ENCODE measurements around the gene GBA2. TPM values are rescaled to one million over a fixed set of nuclear protein-coding genes. Genes with fewer than 3 reads are reported as not detected.

The GBA2 gene
- total RNA-seq, 1 donor from 2014 or later: 102 TPM

DNA sequence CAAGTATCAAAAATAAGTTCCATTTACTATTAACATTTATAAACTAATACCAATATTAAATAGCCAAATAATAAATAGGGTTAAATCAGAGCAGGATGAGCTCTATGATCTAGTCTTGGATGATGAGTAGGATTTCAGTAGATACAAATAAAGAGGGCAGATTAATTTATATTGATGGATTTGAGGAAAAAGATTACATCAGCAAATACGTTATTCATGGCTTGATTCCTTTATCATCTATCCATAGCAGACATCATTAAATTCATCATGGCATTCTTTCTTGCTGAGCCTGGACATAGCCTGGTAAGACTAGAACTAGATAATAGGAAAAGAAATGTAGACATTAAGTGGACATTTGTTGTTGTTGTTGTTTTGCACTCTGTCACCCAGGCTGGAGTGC is 18.4 kb upstream of the GBA2 start:
- no peak for DNase-seq (ENCODE audit: extremely low read depth, low read depth, low spot score)

DNA sequence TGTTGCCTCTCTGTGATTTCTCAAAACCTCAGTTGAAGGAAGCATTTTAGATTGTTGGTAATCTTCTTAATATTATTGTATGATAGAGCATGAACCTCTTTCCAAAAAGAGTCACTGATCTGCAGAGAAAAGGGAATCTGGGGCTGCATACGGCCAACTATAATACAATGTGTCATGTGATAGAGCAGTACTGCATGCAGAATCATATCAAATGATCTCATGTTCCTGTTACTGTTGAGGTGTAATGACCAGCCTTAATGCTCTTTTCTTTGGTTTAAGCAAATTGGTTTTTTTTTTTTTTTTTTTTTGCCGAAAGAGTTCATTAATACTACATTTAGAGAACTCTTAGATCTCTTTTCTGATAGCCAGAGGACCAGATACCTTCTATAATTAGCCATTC is 18.0 kb upstream of the GBA2 start:
- DNase-seq (ENCODE audit: extremely low read depth, low read depth, low spot score): no peak

GRCh38 chr9:35763803-35764202 is 14.8 kb upstream of the GBA2 start:
- no peak for DNase-seq (ENCODE audit: extremely low read depth, low read depth, low spot score)

GRCh38 chr9:35763181-35763580 is 14.2 kb upstream of the GBA2 start:
- no peak for DNase-seq (ENCODE audit: extremely low read depth, low read depth, low spot score)

DNA sequence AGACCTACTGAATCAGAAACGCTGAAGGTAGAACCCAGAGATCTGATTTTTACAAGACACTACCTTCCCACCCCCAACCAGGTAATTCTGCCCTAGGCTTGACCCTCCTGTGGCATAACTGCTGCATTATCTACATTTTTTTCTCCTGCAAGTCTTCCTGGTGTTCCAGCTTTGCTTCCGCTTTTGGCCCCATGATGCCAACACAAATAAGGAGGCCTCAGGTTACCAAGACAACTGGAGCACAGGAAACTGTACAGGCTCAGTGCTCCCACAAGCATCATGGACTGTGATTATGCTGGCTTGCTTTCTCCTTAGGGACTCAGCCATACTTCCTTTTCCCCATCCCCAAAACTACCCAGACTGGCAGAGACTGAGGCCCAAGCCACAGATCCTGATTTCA is 11.6 kb upstream of the GBA2 start:
- DNase-seq (ENCODE audit: extremely low read depth, low read depth, low spot score): peak; percentile 90

GRCh38 chr9:35759795-35760194 is 10.8 kb upstream of the GBA2 start:
- no peak for DNase-seq (ENCODE audit: extremely low read depth, low read depth, low spot score)

DNA sequence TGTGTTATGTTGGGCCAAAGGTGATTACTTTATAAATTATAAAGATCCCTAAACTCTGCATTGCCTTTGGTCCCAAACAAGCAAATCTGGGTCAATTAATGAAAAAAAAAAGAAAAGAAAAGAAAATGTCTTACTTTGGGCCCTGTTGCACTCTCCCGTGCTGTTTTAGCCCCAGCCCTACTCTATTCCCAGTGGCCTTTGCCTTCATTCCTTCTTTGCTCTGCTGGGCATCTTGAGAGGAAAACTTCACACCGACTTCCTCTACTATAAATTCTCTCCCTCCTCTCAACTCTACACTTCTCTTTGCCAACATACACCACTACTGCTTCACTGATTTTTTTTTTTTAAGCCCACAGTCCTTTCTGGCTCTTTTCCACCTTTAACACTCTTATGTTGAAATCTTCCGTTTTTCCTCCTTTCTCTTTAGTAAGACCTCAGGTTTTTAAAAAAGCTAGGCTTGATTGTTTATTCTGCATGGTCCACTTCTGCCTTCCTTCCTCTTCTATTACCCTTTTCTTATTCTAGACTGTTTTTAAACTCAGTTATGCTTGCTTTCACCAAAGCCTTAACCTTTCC is 9.5 kb upstream of the GBA2 start:
- no peak for DNase-seq (ENCODE audit: extremely low read depth, low read depth, low spot score)

DNA sequence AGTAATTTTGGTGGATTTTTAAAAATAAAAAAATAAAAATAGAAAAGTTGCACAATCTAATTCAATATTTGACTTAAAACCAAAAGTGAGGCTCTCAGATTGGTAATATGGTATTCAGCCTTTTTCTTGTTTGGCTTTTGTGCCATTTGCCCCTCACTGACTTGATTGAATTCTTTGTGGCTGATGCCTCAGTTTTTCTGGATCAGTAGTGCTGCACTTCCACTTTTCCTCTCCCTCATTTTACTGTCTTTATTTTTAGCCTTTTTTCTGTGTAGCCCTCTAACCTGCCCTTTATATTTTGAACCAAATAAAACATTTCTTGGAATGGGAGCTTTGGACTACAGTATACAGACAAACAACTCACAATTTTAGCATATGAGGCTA is 8.9 kb upstream of the GBA2 start:
- DNase-seq (ENCODE audit: extremely low read depth, low read depth, low spot score): no peak

DNA sequence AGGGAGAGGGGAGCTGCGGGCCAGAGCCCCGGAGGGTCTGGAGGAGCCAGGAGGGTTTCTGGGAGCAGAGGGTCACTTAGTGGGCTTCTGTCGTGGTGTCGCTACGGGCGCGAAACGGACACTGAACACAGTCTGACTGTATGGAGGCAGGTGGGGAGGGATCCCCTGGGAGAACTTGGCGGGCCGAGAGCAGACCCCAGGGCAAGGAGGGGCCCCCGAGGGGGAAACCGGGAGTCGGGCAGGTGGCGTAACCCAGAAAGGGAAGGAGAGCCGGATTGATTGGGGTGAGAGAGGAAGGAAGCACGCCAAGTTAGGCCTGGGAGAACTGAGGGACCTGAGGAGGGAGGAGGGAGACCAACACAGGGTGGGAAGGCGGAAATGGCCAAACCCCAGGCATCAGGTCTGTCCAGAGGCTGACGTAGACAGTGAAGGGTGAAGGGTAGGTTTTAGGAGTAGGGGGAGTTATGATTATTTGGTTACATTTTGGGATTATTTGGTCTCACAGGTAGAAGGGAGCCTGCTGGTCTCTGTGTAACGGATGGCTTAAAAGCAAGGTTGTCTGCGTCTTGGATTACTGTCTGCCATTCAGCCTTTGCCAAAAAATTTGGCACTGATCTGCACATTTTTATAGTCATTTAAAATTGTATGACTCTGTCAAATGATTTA is 8.3 kb upstream of the GBA2 start:
- no peak for DNase-seq (ENCODE audit: extremely low read depth, low read depth, low spot score)

DNA sequence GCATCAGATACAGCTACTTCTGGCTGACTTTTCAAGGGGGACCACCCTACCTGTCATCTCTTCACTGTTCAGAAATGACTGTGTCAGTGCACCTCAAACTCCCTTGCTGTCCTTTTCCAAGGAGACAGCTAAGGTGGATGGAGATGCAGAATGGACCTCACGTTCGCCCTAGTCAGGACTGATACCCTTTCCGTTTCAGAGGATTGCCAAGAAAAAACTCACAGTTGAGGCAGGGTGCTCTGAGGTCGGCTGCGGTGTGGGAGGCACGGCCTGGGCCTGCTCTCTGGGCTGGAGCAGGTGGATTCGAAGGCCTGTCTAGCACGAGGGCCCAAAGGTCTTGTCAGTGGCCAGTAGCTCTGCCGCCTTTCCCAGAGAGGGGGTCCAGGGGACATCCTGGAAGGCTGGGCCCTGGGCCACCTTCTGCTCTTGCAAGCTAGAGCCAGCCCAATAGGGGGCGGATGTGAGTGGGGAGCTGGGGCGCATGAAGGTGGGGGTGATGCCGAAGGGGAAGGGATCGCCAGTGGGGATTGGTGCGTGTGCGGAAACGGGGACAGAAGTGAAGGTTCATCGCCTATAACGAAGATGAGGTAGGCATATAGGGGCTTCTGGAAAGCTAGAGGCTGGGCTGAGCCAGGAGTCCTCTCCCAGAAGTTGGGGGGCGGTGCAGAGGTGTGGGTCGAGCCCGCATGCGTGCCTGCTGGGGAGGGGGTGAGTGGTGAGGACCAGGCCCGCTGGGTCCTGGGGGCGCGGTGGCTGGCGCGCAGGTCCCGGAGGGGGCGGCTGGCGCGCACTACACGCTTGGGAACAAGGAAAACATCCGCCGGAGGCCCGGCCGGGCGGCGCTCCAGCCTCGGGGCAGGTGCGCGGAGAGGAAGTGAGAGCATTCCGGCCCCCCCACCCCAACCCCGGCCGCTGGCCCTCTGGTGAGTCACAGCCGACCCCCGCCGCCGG is 7.5 kb upstream of the GBA2 start:
- no peak for DNase-seq (ENCODE audit: extremely low read depth, low read depth, low spot score)

DNA sequence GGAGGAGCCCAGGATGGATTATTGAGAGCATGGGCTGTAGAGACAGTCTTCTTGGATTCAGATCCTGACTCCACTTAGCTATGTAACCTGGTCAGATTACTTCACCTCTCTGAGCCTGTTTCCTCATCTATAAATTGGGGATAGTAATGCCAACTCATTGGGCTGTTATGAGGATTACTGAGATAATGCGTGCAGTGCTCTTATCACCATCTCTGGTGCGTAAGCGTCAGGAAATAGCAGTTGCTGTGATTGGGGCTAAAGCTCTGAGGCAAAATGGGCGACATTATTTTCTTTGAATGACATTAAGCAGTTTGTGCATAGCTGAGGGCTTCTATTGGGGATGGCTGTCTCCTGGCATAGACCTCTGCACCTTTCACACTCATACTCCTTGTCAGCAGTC is 6.0 kb upstream of the GBA2 start:
- DNase-seq (ENCODE audit: extremely low read depth, low read depth, low spot score): no peak

DNA sequence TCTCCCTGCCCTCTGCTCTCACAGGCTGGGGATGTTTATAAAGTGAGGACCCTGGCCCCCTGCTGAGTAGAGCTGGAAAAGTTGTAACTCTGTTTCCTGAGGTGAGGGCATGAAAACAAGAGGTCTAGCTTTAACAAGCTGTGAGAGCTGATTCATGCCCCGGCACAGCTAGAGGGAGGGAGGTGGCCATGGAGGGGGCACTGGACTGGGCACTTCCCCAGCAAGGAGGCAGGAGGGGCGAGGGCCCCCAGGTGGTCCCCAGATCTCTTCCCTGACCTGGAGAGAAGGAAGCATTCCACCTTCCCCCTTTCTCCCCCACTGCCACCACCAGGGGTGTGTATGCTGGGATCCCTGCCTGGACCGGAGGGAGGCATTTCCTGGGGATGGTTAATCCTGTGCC is 5.2 kb upstream of the GBA2 start, which contains the start of gene MSMP:
Gene MSMP, minus strand, starts transcription at position 13 of the 400 bp plus-strand sequence. CDS start 147 bp downstream, outside the sequence.
- no peak for DNase-seq (ENCODE audit: extremely low read depth, low read depth, low spot score)

DNA sequence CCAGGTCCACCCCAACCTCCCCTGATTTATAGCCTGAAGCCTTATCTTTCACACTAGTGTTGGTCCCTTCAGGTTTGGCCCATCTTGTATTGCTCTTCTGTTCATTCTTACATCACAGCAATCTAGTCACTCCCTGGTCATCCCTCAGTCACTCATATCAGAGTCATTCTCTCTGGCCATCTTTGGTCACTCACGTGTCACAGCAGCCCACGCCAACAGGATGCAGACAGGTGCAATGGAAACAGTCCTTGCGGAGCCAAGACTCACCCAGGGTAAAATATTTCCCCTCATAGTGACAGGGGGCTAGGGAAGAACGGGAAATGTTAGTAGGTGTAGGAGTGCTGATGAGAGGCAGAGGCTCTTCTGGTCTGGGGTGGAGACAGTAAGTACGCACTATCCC is 4.4 kb upstream of the GBA2 start:
- DNase-seq (ENCODE audit: extremely low read depth, low read depth, low spot score): no peak

GRCh38 chr9:35750256-35750531 is 1.2 kb upstream of the GBA2 start:
- no peak for DNase-seq (ENCODE audit: extremely low read depth, low read depth, low spot score)

DNA sequence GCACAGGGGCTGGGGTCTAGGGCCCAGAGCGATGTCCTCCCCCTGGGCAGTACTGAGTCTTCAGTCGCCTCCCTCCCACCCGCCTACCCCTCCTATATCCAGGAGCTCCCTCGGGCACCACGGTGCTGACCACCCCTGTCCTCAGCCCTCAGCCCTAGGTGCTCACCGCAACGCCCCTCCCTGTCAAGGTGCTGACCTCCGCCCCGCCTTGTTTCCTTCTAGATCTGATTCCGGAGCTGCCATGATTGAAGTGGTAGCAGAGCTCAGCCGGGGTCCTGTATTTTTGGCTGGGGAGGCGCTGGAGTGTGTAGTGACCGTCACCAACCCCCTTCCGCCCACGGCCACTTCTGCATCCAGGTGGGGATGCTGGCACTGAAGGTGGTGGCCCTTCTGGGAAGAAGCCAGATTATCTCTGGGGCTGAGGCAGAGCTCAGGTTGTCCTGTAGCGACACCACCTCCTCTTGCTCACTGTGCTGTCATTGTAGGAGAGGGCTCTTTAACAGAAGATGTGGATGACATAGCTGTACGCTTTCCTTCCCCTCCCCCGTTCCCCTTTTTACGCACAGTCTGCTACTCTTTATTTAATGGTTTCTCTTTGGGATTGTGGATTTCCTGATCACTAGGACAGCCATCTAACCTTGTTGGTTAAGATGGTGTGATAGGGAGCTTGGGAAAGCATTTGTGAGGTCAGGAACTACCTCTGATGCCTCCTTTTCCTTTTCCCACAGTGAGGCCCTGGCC is 657 bp upstream of the GBA2 start:
- DNase-seq (ENCODE audit: extremely low read depth, low read depth, low spot score): no peak

- DNase-seq (ENCODE audit: extremely low read depth, low read depth, low spot score): no peak
Measured at GRCh38 chr9:35748242-35748857, 678 bp downstream of the GBA2 start.

- no peak for DNase-seq (ENCODE audit: extremely low read depth, low read depth, low spot score)
Measured at GRCh38 chr9:35746583-35746982, 2.4 kb downstream of the GBA2 start.

GRCh38 chr9:35745569-35745968 is 3.5 kb downstream of the GBA2 start:
- DNase-seq (ENCODE audit: extremely low read depth, low read depth, low spot score): no peak

DNA sequence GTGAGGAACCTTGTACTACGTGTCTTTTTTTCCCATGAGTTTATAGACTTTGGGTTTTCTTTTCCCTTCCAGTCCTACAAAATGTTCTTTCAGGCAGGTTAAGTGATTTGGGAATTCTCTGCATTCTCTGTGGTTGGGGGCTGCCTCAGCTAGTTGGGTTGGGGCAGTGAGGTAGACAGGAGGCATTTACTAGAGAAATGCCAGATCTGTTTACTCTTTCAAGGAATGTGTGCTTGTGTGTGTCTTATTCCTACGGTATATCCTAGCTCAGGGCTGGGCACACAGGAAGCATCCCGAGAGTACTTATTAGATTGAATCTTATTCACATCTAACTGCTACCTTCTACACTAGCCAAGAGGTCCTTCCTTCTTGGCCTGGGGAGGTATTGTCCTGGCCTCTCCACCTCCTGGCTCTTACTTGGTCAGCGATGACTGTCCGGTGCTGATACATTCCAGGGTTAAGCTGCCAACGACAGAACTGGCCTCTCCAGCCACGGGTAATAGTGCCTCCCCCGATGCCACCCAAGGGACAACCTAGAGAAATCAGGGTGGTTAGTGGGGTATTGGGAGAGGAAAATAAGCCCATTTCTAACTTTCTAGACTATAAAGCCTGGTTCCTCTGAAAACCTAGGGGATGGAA is 5.0 kb downstream of the GBA2 start:
- no peak for DNase-seq (ENCODE audit: extremely low read depth, low read depth, low spot score)

DNA sequence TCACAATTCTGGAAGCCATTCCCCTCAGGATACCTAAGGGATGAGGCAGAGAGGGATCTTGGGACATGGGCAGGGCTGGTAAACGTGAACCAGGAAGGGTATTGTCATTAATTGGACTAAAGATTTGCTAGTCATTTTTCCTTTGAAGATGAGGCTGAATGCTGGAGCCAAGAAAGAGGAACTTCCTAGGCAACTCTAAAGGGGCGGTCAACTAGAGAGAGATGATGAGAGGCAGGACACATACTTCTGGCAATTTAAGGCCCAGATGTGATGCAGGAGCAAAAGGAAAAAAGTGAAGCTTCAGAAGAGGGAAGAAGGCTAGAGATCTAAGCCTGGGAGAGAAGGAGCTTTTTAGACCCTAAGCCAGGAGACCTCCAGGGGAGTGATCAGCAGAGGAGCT is 5.6 kb downstream of the GBA2 start:
- no peak for DNase-seq (ENCODE audit: extremely low read depth, low read depth, low spot score)

Measured in glomerular endothelial cell (primary cell).